Retinal pigment epithelial cell (primary cell): ENCODE measurements around the gene SKIC8.

ENCODE experiments used
- DNase-seq: peaks from one replicate; pipeline ENCODE4 v3.0.0-alpha.2; 2010; ENCODE audit warnings: low read depth
- H3K4me3 ChIP-seq: 2 replicates; pipeline ENCODE4 v1.5.1; 2011; ENCODE audit warnings: mild to moderate bottlenecking, low read length, control low read depth, moderate library complexity
- CTCF ChIP-seq: conservative IDR thresholded peaks from 2 replicates; pipeline ENCODE4 v1.5.1; 2011; ENCODE audit warnings: low read depth, low read length, control low read depth, inconsistent platforms

Gene SKIC8

GRCh38 chr15:78329625-78330024, 30.2 kb upstream of the SKIC8 start:
- TF ChIP-seq CTCF = no peak
- no peak for DNase-seq
- H3K4me3 ChIP-seq = no peak overlapping the region

- H3K4me3 ChIP-seq = no peak overlapping the region
- no peak for TF ChIP-seq CTCF
- DNase-seq = no peak
These were observed 28.1 kb upstream of the SKIC8 start for GRCh38 chr15:78327466-78327865.

- no peak for DNase-seq
- TF ChIP-seq CTCF = no peak
- no peak overlapping the region for H3K4me3 ChIP-seq
These were observed 25.9 kb upstream of the SKIC8 start for GRCh38 chr15:78325092-78325843.

GRCh38 chr15:78324144-78324543, 24.7 kb upstream of the SKIC8 start:
- DNase-seq = no peak
- H3K4me3 ChIP-seq = no peak overlapping the region
- TF ChIP-seq CTCF = no peak

- TF ChIP-seq CTCF = no peak
- no peak overlapping the region for H3K4me3 ChIP-seq
- DNase-seq = no peak
These were observed 24.3 kb upstream of the SKIC8 start for GRCh38 chr15:78323693-78324092.

- no peak overlapping the region for H3K4me3 ChIP-seq
- no peak for TF ChIP-seq CTCF
These were observed 23.5 kb upstream of the SKIC8 start for GRCh38 chr15:78322724-78323521.

GRCh38 chr15:78322243-78322642, 22.8 kb upstream of the SKIC8 start:
- no peak overlapping the region for H3K4me3 ChIP-seq
- no peak for TF ChIP-seq CTCF
- no peak for DNase-seq

More at GRCh38 chr15:78322724-78323521, 23.5 kb upstream of the SKIC8 start:
- DNase-seq = no peak
